SK-N-SH treated with all-trans-retinoic acid at 6 μM for 48 hours (cell line): Measurements from ENCODE around the gene PIEZO1.

Source experiments
- ATAC-seq: fragments of 200-7000 bp; cut with Tn5 transposase; 3 replicates; pipeline ENCODE4 v1.9.1; 2020; ENCODE audit warnings: mild to moderate bottlenecking, moderate library complexity
- ARNTL ChIP-seq: fragments of 450-650 bp; formaldehyde crosslinking; IDR thresholded peaks from 2 replicates; pipeline ENCODE4 v1.5.0; 2020; ENCODE audit warnings: low read depth, mild to moderate bottlenecking, moderate library complexity, borderline replicate concordance
- CSDC2 ChIP-seq: fragments of 250-450 bp; sonication (Bioruptor Pico); IDR thresholded peaks from 2 replicates; pipeline ENCODE4 v1.5.0; 2020; ENCODE audit warnings: mild to moderate bottlenecking, moderate library complexity
- CSRNP3 ChIP-seq: fragments of 250-450 bp; sonication (Bioruptor Pico); IDR thresholded peaks from 2 replicates; pipeline ENCODE4 v1.5.1; 2021; ENCODE audit warnings: mild to moderate bottlenecking, moderate library complexity
- ISL1 ChIP-seq: fragments of 250-450 bp; sonication (Bioruptor Pico); IDR thresholded peaks from 2 replicates; pipeline ENCODE4 v2.1.2; 2022; ENCODE audit warnings: mild to moderate bottlenecking, moderate library complexity
- OSR1 ChIP-seq: fragments of 250-450 bp; sonication (Bioruptor Pico); IDR thresholded peaks from 2 replicates; pipeline ENCODE4 v1.8.0; 2022; ENCODE audit warnings: moderate library complexity, mild to moderate bottlenecking, inconsistent platforms
- POU6F1 ChIP-seq: fragments of 250-450 bp; sonication (Bioruptor Pico); IDR thresholded peaks from 2 replicates; pipeline ENCODE4 v1.8.0; 2021; ENCODE audit warnings: low read depth, mild to moderate bottlenecking, moderate library complexity, borderline replicate concordance
- PPARA ChIP-seq: fragments of 250-450 bp; sonication (Bioruptor Pico); IDR thresholded peaks from 2 replicates; pipeline ENCODE4 v1.5.0; 2020; ENCODE audit warnings: mild to moderate bottlenecking, borderline replicate concordance
- RARB ChIP-seq: fragments of 250-450 bp; sonication (Bioruptor Pico); IDR thresholded peaks from 2 replicates; pipeline ENCODE4 v1.8.0; 2021; ENCODE audit warnings: mild to moderate bottlenecking, moderate library complexity
- SNAI2 ChIP-seq: fragments of 250-450 bp; sonication (Bioruptor Pico); IDR thresholded peaks from 2 replicates; pipeline ENCODE4 v1.5.0; 2020; ENCODE audit warnings: mild to moderate bottlenecking, moderate library complexity
- TOX ChIP-seq: fragments of 250-450 bp; sonication (Bioruptor Pico); IDR thresholded peaks from 2 replicates; pipeline ENCODE4 v1.8.0; 2021; ENCODE audit warnings: mild to moderate bottlenecking, moderate library complexity, borderline replicate concordance
- TSHZ2 ChIP-seq: fragments of 250-450 bp; sonication (Bioruptor Pico); IDR thresholded peaks from 2 replicates; pipeline ENCODE4 v1.5.0; 2020; ENCODE audit warnings: mild to moderate bottlenecking, moderate library complexity
- ZC3H10 ChIP-seq: fragments of 250-450 bp; sonication (Bioruptor Pico); IDR thresholded peaks from 2 replicates; pipeline ENCODE4 v1.5.1; 2021; ENCODE audit warnings: mild to moderate bottlenecking, moderate library complexity
- ZFP3 ChIP-seq: fragments of 250-450 bp; sonication (Bioruptor Pico); IDR thresholded peaks from 2 replicates; pipeline ENCODE4 v1.5.0; 2020; ENCODE audit warnings: mild to moderate bottlenecking, moderate library complexity
- ZFP30 ChIP-seq: fragments of 450-650 bp; formaldehyde crosslinking; IDR thresholded peaks from 2 replicates; pipeline ENCODE4 v1.5.0; 2022; ENCODE audit warnings: mild to moderate bottlenecking, moderate library complexity
- ZNF565 ChIP-seq: fragments of 450-650 bp; formaldehyde crosslinking; conservative IDR thresholded peaks from 2 replicates; pipeline ENCODE4 v1.5.0; 2020; ENCODE audit warnings: low read depth, mild to moderate bottlenecking, moderate library complexity
- ZNF8 ChIP-seq: fragments of 450-650 bp; formaldehyde crosslinking; IDR thresholded peaks from 2 replicates; pipeline ENCODE4 v1.5.0; 2020; ENCODE audit warnings: mild to moderate bottlenecking, moderate library complexity
- TF ChIP-seq, protein P1 (sequence below): fragments of 250-450 bp; sonication (Bioruptor Pico); IDR thresholded peaks from 2 replicates; pipeline ENCODE4 v1.8.0; 2020; ENCODE audit warnings: mild to moderate bottlenecking, moderate library complexity, borderline replicate concordance

Gene PIEZO1

GRCh38 chr16:88758227-88758943 lies 26.6 kb downstream of the PIEZO1 start:
- TF ChIP-seq ZC3H10, result no peak
- TF ChIP-seq ARNTL (CRISPR knock-in tag), result no peak
- TF ChIP-seq SNAI2 (CRISPR knock-in tag), result no peak
- TF ChIP-seq ISL1 (CRISPR knock-in tag), result no peak
- ATAC-seq, result no peak

GRCh38 chr16:88755745-88756443 lies 29.1 kb downstream of the PIEZO1 start:
- TF ChIP-seq ZFP30, result no peak
- TF ChIP-seq PPARA (CRISPR knock-in tag), result no peak
- no peak for TF ChIP-seq OSR1 (CRISPR knock-in tag)
- TF ChIP-seq CSRNP3 (CRISPR knock-in tag), result no peak
- TF ChIP-seq, protein P1, sequence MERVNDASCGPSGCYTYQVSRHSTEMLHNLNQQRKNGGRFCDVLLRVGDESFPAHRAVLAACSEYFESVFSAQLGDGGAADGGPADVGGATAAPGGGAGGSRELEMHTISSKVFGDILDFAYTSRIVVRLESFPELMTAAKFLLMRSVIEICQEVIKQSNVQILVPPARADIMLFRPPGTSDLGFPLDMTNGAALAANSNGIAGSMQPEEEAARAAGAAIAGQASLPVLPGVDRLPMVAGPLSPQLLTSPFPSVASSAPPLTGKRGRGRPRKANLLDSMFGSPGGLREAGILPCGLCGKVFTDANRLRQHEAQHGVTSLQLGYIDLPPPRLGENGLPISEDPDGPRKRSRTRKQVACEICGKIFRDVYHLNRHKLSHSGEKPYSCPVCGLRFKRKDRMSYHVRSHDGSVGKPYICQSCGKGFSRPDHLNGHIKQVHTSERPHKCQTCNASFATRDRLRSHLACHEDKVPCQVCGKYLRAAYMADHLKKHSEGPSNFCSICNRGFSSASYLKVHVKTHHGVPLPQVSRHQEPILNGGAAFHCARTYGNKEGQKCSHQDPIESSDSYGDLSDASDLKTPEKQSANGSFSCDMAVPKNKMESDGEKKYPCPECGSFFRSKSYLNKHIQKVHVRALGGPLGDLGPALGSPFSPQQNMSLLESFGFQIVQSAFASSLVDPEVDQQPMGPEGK (CRISPR knock-in tag), result no peak
- no peak for TF ChIP-seq TOX (CRISPR knock-in tag)
- TF ChIP-seq CSDC2, result no peak
- no peak for TF ChIP-seq ZFP3 (CRISPR knock-in tag)
- no peak for TF ChIP-seq TSHZ2 (CRISPR knock-in tag)
- TF ChIP-seq ZNF8, result no peak
- no peak for TF ChIP-seq ZNF565 (CRISPR knock-in tag)
- peak; percentile 15 for ATAC-seq

DNA sequence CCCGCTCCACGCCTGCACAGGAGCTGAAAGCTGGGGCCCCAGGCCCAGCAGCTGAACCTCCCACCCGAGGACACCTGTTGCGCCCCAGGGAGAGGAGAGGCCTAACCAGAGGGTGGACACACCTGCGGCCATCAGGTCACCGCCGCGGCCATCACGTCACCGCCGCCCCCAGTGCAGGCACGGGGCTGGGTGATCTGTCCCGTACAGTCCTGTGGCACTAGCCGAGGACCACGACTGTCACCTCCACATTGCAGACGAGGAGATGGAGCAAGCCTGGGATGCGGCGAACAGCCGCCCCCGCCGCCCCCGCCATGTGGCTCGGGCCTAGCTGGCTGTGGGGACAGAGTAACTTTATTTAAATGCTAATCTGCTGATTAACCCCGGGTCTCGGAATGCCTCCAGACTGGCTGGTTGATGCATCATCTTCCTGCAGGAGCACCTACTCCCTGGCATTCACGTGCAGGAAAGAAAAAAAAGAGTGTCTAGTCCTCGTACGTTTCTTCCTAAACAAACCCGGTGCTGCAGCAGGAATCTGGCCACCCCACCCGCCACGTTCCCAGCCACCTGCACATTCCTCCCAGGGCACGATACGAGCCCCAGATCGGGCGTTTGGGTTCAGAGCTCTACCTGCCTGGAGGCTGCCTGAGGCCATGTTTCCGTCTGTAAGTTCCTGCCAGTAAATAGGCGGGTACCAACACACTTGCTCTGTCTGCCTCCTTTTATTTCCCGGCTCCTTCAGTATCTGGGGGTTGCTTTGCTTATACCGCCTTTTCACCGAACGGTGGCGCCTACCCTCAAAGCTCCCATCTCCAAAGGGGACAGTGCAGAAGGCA lies 29.9 kb downstream of the PIEZO1 start:
- peak; percentile 87 for ATAC-seq
- no peak for TF ChIP-seq SNAI2 (CRISPR knock-in tag)
- TF ChIP-seq, protein P1 (CRISPR knock-in tag), result peak; percentile 24; the same call in 1 of the 2 replicates

- no peak for ATAC-seq
- TF ChIP-seq RARB (CRISPR knock-in tag) (no peak), TOX (CRISPR knock-in tag) (no peak), CSDC2 (no peak), TSHZ2 (CRISPR knock-in tag) (no peak), SNAI2 (CRISPR knock-in tag) (no peak), PPARA (CRISPR knock-in tag) (no peak), ZNF565 (CRISPR knock-in tag) (no peak), POU6F1 (no peak)
Measured at GRCh38 chr16:88754109-88754911, 30.7 kb downstream of the PIEZO1 start.
